ENCODE measurements around the gene A4GALT.

Gene A4GALT

DNA sequence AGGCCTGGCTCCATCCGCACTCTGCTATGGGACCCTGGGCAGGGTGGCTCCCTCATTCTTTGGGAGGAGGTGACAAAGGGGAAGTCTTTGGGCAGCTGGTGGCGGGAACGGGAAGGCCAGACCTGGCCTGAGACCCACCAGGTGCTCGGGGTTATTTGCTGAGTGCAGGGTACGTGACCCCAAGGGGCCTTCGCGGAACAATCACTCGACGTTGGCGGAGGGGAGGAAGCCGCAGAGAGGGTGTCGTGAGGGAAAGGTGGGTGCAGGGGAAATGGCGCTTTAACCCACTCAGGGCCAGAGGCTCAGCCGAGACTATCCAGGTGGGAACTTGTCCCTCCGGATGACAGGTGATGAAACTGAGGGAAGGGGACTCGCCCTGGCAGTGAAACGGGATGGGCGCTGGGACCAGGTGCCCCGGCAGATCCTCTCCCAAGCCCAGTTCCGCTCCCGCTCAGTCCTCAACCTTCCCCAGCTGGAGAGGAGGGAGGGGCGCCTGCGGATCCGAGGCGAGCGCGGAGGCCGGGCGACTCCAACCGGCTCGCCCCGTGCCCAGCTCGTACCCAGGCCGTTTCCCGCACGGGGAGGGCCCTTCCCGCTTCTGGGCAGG, 911 bp downstream of the A4GALT start:
- Histone ChIP-seq H3K4me3 (ENCODE audit: low read length, poor library complexity, severe bottlenecking) (no peak overlapping the region), H3K4me2 (ENCODE audit: low read depth, low read length, poor library complexity, severe bottlenecking) (no peak overlapping the region), H3K9me3 (ENCODE audit: insufficient read depth, low read depth, low read length) (no peaks in the 10 kb centered on the region), H3K9me2 (replicated peaks; ENCODE audit: low read depth, low read length) (no peaks in the 10 kb centered on the region), H3K9ac (ENCODE audit: low read depth, low read length, poor library complexity, severe bottlenecking) (no peak overlapping the region), H3K79me2 (ENCODE audit: insufficient read depth, low read length) (no peaks in the 10 kb centered on the region), H2AFZ (ENCODE audit: low read length) (no peak overlapping the region), H4K20me1 (ENCODE audit: insufficient read depth, low read length, poor library complexity, severe bottlenecking) (no peaks in the 10 kb centered on the region), H3F3A (ENCODE audit: low read depth) (no peaks in the 10 kb centered on the region), H3K27me3 (ENCODE audit: insufficient read depth, low read length, poor library complexity, severe bottlenecking) (no peaks in the 10 kb centered on the region), H3K4me1 (ENCODE audit: insufficient read depth, low read length, poor library complexity, severe bottlenecking) (peaks cover 10% of the 10 kb centered on the region), H3K36me3 (ENCODE audit: insufficient read depth, low read length) (no peaks in the 10 kb centered on the region)
- TF ChIP-seq EZH2phosphoT487 (IDR thresholded peaks at IDR 0.05; ENCODE audit: borderline replicate concordance): no peak
- TF ChIP-seq, protein P1, sequence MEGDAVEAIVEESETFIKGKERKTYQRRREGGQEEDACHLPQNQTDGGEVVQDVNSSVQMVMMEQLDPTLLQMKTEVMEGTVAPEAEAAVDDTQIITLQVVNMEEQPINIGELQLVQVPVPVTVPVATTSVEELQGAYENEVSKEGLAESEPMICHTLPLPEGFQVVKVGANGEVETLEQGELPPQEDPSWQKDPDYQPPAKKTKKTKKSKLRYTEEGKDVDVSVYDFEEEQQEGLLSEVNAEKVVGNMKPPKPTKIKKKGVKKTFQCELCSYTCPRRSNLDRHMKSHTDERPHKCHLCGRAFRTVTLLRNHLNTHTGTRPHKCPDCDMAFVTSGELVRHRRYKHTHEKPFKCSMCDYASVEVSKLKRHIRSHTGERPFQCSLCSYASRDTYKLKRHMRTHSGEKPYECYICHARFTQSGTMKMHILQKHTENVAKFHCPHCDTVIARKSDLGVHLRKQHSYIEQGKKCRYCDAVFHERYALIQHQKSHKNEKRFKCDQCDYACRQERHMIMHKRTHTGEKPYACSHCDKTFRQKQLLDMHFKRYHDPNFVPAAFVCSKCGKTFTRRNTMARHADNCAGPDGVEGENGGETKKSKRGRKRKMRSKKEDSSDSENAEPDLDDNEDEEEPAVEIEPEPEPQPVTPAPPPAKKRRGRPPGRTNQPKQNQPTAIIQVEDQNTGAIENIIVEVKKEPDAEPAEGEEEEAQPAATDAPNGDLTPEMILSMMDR (conservative IDR thresholded peaks at IDR 0.05; ENCODE audit: low read length): no peak

- H3K9me2 ChIP-seq (replicated peaks; ENCODE audit: low read depth, low read length): no peaks in the 10 kb centered on the region
- H4K20me1 ChIP-seq (ENCODE audit: insufficient read depth, low read length, poor library complexity, severe bottlenecking): no peaks in the 10 kb centered on the region
- no peak overlapping the region for H3K4me2 ChIP-seq (ENCODE audit: low read depth, low read length, poor library complexity, severe bottlenecking)
- no peaks in the 10 kb centered on the region for H3K9me3 ChIP-seq (ENCODE audit: insufficient read depth, low read depth, low read length)
- H3K27me3 ChIP-seq (ENCODE audit: insufficient read depth, low read length, poor library complexity, severe bottlenecking): no peaks in the 10 kb centered on the region
- no peak overlapping the region for H3K4me3 ChIP-seq (ENCODE audit: low read length, poor library complexity, severe bottlenecking)
- no peaks in the 10 kb centered on the region for H3K36me3 ChIP-seq (ENCODE audit: insufficient read depth, low read length)
- no peak overlapping the region for H3K9ac ChIP-seq (ENCODE audit: low read depth, low read length, poor library complexity, severe bottlenecking)
- no peaks in the 10 kb centered on the region for H3K79me2 ChIP-seq (ENCODE audit: insufficient read depth, low read length)
- peaks cover 10% of the 10 kb centered on the region for H3K4me1 ChIP-seq (ENCODE audit: insufficient read depth, low read length, poor library complexity, severe bottlenecking)
- TF ChIP-seq EZH2phosphoT487 (IDR thresholded peaks at IDR 0.05; ENCODE audit: borderline replicate concordance): no peak
- TF ChIP-seq, protein P1 (conservative IDR thresholded peaks at IDR 0.05; ENCODE audit: low read length): no peak
- no peaks in the 10 kb centered on the region for H3F3A ChIP-seq (ENCODE audit: low read depth)
- no peak overlapping the region for H2AFZ ChIP-seq (ENCODE audit: low read length)
Measured at GRCh38 chr22:42719133-42719532, 1.5 kb downstream of the A4GALT start.

DNA sequence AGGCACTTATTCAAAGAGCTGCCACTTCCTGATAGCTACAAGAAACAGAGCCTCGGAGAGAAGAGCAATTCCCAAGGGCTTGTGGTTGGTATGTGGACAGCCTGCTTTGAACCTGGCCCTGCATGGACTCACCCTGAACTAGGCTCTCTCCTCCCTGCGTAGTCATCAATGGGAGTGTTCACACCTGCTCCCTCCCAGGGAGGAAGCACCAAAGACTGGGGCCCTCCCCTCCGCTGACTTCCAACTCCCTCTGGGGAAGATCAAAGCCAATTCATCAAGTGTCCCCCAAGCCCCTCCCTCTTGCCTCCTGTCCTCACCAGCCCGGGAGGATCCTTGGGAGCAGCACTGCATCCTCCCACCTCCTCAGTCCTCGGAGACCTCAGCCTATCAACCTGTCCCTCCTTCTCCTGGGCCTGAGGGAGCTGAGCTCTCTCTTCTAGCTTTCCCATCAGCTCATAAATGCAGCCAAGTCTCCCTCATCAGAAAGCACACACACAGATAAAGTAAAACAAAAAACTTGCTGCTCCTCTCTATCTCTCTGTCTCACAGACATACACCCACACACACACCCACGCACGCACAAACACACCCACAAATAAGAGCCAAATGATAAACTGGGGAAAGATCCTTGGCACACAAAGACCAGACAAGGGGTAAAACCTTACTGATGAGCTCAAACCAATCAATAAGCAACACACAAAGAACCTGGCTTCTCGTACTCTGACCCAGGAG, 3.3 kb downstream of the A4GALT start:
- H3K27me3 ChIP-seq (ENCODE audit: insufficient read depth, low read length, poor library complexity, severe bottlenecking): no peaks in the 10 kb centered on the region
- H3K36me3 ChIP-seq (ENCODE audit: insufficient read depth, low read length): no peaks in the 10 kb centered on the region
- no peaks in the 10 kb centered on the region for H3K9me2 ChIP-seq (replicated peaks; ENCODE audit: low read depth, low read length)
- peak overlapping the region; percentile 57; the same call in 1 of the 2 replicates for H2AFZ ChIP-seq (ENCODE audit: low read length)
- peaks cover 10% of the 10 kb centered on the region for H3K4me1 ChIP-seq (ENCODE audit: insufficient read depth, low read length, poor library complexity, severe bottlenecking)
- H4K20me1 ChIP-seq (ENCODE audit: insufficient read depth, low read length, poor library complexity, severe bottlenecking): no peaks in the 10 kb centered on the region
- H3F3A ChIP-seq (ENCODE audit: low read depth): no peaks in the 10 kb centered on the region
- no peaks in the 10 kb centered on the region for H3K79me2 ChIP-seq (ENCODE audit: insufficient read depth, low read length)
- no peaks in the 10 kb centered on the region for H3K9me3 ChIP-seq (ENCODE audit: insufficient read depth, low read depth, low read length)
- no peak overlapping the region for H3K4me3 ChIP-seq (ENCODE audit: low read length, poor library complexity, severe bottlenecking)
- TF ChIP-seq EZH2phosphoT487 (IDR thresholded peaks at IDR 0.05; ENCODE audit: borderline replicate concordance): no peak
- peak overlapping the region; percentile 8 for H3K9ac ChIP-seq (ENCODE audit: low read depth, low read length, poor library complexity, severe bottlenecking)
- H3K4me2 ChIP-seq (ENCODE audit: low read depth, low read length, poor library complexity, severe bottlenecking): peak overlapping the region; percentile 12

Data from Loucy (cell line).